HAP-1 (cell line): Measurements from ENCODE around the gene TMEM235.
"Not testable (repeated sequence)": the region's sequence is repeated elsewhere in the genome, so short reads cannot be mapped to it uniquely, and the experiment has no call there.

Source experiments
- DNase-seq, 2 experiments: peaks; one replicate each; pipeline ENCODE4 v3.0.0-alpha.2; 2016 to 2020; ENCODE audit warnings: low spot score in 2 of 2
- H3K27me3 ChIP-seq: fragments of 250-450 bp; sonication (Bioruptor Pico); 2 replicates; pipeline ENCODE4 v1.5.1; 2020; ENCODE audit warnings: low read depth, mild to moderate bottlenecking, moderate library complexity
- H3K36me3 ChIP-seq: fragments of 250-450 bp; sonication (Bioruptor Pico); replicated peaks from 2 replicates; pipeline ENCODE4 v1.5.1; 2020; ENCODE audit warnings: mild to moderate bottlenecking
- H3K4me1 ChIP-seq: fragments of 250-450 bp; sonication (Bioruptor Pico); 2 replicates; pipeline ENCODE4 v1.5.1; 2020; ENCODE audit warnings: mild to moderate bottlenecking
- H3K4me3 ChIP-seq: fragments of 250-450 bp; sonication (Bioruptor Pico); 2 replicates; pipeline ENCODE4 v1.5.1; 2020; ENCODE audit warnings: mild to moderate bottlenecking, moderate library complexity
- H3K9me3 ChIP-seq: fragments of 250-450 bp; sonication (Bioruptor Pico); 2 replicates; pipeline ENCODE4 v1.5.1; 2020; ENCODE audit warnings: mild to moderate bottlenecking, moderate library complexity
- in situ Hi-C: fragments of 300-500 bp; cut with MboI; formaldehyde crosslinking; loops from 3 replicates; pipeline ENCODE4 v1.14.3; 2020; ENCODE audit warnings: low sequenced_read_pairs, inconsistent platforms, mixed read lengths

Gene TMEM235

DNA sequence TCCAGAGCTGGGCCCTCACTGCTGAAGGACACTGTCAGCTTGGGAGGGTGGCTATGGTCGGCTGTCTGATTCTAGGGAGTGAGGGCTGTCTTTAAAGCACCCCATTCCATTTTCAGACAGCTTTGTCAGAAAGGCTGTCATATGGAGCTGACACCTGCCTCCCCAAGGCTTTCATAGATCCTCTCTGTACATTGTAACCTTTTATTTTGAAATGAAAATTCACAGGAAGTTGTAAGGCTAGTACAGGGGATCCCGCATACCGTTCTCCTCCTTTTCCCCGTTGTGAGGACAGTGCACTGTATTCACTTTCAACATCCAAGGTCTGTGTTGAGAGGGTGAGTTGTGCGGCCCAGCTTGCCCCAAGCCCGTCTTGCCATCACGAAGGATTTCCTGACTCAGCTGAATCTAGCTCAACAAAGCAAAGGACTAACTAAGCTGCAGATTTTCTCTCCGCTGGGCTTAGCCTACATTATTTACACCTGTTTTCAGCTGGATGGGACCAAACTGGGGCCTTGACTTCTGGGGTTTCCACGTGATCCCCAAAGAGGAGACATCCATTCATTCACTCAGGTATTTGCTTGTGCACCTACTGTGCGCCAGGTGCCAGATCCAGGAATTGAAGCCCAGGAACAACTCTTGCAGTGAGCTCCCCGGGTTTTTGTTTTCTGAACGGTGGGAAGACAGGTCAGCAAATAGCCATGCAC, 5.2 kb upstream of the TMEM235 start:
- Histone ChIP-seq H3K4me1 (no peaks in the 10 kb centered on the region), H3K36me3 (peaks cover 37% of the 10 kb centered on the region), H3K9me3 (no peaks in the 10 kb centered on the region), H3K4me3 (no peak overlapping the region), H3K27me3 (peaks cover 16% of the 10 kb centered on the region)
- no peak for DNase-seq
- in situ Hi-C loops = no loop called here

GRCh38 chr17:78226759-78227454, 4.5 kb upstream of the TMEM235 start:
- no peaks in the 10 kb centered on the region for H3K4me1 ChIP-seq
- H3K4me3 ChIP-seq = no peak overlapping the region
- peaks cover 30% of the 10 kb centered on the region for H3K36me3 ChIP-seq
- in situ Hi-C loops = no loop called here
- H3K9me3 ChIP-seq = no peaks in the 10 kb centered on the region
- H3K27me3 ChIP-seq = peaks cover 20% of the 10 kb centered on the region
- peak in 1 of 2 experiments; percentile 25 for DNase-seq

- Histone ChIP-seq H3K4me3 (no peak overlapping the region), H3K4me1 (no peaks in the 10 kb centered on the region), H3K27me3 (peaks cover 26% of the 10 kb centered on the region), H3K36me3 (peaks cover 27% of the 10 kb centered on the region), H3K9me3 (no peaks in the 10 kb centered on the region)
- DNase-seq = no peak
- in situ Hi-C loops = no loop called here
These were observed 3.9 kb upstream of the TMEM235 start for GRCh38 chr17:78227455-78227916.

DNA sequence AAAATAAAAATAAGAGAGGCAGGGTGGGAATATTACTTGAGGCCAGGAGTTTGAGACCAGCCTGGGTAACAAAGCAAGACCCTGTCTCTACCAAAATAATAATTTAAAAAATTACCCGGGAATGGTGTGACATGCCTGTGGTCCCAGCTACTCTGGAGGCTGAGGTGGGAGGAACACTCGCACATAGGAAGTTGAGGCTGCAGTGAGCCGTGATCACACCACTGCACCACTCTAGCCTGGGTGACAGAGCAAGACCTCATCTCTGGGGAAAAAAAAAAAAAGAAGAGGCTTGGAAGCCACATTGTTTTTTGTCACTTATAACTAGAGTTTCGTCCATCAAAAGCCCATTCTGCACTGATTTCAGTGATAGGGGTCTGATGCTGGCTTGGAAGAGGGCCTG, 3.3 kb upstream of the TMEM235 start:
- H3K27me3 ChIP-seq = peaks cover 28% of the 10 kb centered on the region
- in situ Hi-C loops = no loop called here
- DNase-seq = no peak

GRCh38 chr17:78230252-78230962, 1.0 kb upstream of the TMEM235 start:
- Histone ChIP-seq H3K9me3 (no peaks in the 10 kb centered on the region), H3K27me3 (peaks cover 28% of the 10 kb centered on the region), H3K4me3 (no peak overlapping the region), H3K36me3 (no peaks in the 10 kb centered on the region; the same call in 1 of the 2 replicates), H3K4me1 (no peaks in the 10 kb centered on the region)
- in situ Hi-C loops = no loop called here
- DNase-seq = no peak

More for the DNA sequence above, 3.3 kb upstream of the TMEM235 start:
- Histone ChIP-seq H3K9me3 (no peaks in the 10 kb centered on the region), H3K36me3 (peaks cover 20% of the 10 kb centered on the region), H3K4me3 (no peak overlapping the region), H3K4me1 (no peaks in the 10 kb centered on the region)

DNA sequence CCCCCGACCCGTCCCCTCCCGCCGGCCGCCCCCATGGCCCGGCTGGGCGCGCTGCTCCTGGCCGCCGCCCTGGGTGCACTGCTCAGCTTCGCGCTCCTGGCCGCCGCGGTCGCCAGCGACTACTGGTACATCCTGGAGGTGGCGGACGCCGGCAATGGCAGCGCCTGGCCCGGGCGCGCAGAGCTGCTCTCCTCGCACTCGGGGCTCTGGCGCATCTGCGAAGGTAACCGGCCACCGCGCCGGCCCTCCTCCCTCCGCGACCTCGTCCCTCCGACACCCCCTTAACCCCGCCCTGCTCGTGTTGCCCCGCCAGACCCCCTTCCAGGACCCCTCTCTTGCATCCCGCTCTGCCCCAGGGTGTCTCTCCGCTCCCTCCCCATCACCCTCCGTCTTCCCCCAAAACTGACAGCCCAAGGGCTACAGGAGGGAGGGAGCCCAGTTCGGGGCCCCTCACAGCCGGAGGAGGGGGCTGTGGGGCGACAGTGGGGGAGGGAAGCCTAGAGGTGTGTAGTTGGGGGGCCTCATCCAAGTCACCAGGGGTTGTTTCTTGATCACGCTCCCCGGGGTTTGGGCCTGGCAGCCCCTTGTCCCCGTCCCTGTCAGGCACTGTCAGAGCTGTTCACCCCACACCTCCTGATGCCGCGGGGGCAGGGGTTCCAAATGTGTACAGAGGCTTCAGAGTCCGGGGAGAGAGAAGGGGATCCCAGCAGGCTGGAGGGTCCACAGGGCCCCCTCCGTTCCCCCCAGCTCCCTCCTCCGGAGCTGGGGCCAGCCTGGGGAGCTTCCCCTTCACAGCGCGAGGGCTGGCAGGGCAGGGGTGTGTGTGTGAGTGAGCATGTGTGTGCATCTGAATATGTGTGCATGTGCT, 794 bp downstream of the TMEM235 start:
- H3K4me3 ChIP-seq = no peak overlapping the region
- no peak for DNase-seq
- no peaks in the 10 kb centered on the region for H3K4me1 ChIP-seq
- peaks cover 25% of the 10 kb centered on the region for H3K27me3 ChIP-seq
- H3K9me3 ChIP-seq = no peaks in the 10 kb centered on the region
- in situ Hi-C loops = no loop called here
- H3K36me3 ChIP-seq = no peaks in the 10 kb centered on the region

DNA sequence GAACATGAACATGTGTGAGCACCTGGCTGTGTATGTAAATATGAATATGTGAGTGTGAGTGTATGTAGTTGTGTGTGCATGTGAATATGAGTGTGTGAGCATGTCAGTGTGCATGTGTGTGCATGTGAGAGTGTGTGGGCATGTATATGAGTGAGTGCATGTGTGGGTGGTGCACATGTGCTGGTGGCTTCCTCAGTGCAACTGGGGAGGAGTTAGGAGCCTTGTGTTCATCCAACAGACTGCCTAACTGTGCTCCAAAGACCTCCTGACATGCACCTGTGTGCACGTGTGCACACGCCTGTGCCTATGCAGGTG, 1.4 kb downstream of the TMEM235 start:
- in situ Hi-C loops = no loop called here
- H3K4me3 ChIP-seq = no peak overlapping the region
- H3K9me3 ChIP-seq = no peaks in the 10 kb centered on the region
- H3K27me3 ChIP-seq = peaks cover 22% of the 10 kb centered on the region
- no peaks in the 10 kb centered on the region for H3K4me1 ChIP-seq
- no peaks in the 10 kb centered on the region for H3K36me3 ChIP-seq
- DNase-seq = no peak

GRCh38 chr17:78233678-78234077, 2.2 kb downstream of the TMEM235 start:
- DNase-seq = no peak
- in situ Hi-C loops = no loop called here
- Histone ChIP-seq H3K27me3 (peaks cover 22% of the 10 kb centered on the region), H3K36me3 (no peaks in the 10 kb centered on the region), H3K4me3 (no peak overlapping the region), H3K9me3 (no peaks in the 10 kb centered on the region), H3K4me1 (no peaks in the 10 kb centered on the region)

DNA sequence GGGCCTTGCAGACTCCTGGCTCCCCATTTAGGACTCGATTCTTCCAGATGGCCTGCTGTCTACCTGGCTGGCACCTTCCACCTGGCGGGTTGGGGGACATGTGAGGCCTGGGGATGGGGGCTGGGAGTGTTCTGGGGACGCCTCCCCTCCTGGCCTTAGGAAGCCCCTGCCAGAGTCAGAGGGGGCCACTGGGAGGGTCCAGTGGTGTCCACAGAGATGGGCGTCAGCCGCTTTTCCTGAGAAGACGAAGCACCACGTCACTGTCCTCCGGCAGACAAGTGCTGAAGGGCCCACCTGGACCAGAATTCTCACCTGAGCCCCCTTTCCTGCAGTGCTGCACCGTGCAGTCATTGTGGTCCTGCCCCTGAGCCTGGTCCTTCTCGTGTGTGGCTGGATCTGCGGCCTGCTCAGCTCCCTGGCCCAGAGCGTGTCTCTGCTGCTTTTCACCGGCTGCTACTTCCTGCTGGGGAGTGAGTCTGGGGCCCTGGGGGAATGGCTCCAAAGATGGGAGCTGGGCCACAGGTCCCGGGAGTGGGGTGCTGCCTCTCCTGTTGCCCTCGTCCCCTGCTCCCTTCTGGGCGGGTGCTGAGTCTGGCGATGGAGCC, 2.9 kb downstream of the TMEM235 start:
- Histone ChIP-seq H3K4me3 (no peak overlapping the region), H3K27me3 (peaks cover 22% of the 10 kb centered on the region), H3K9me3 (no peaks in the 10 kb centered on the region), H3K4me1 (no peaks in the 10 kb centered on the region), H3K36me3 (no peaks in the 10 kb centered on the region)
- DNase-seq = no peak
- in situ Hi-C loops = no loop called here

DNA sequence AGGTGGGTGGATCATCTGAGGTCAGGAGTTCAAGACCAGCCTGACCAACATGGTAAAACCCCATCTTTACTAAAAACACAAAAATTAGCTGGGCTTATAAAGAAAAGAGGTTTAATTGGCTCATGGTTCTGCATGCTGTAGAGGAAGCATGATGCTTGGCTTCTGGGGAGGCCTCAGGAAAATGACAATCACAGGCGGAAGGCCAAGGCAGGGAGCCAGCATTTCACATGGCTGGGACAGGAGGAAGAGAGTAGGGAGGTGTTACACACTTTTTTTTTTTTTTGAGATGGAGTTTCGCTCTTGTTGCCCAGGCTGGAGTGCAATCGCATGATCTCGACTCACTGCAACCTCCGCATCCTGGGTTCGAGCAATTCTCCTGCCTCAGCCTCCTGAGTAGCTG, 3.6 kb downstream of the TMEM235 start:
- in situ Hi-C loops, H3K4me1 ChIP-seq: not testable (repeated sequence)

GRCh38 chr17:78235885-78236284, 4.5 kb downstream of the TMEM235 start:
- Histone ChIP-seq H3K27me3 (peaks cover 15% of the 10 kb centered on the region), H3K4me3 (no peak overlapping the region), H3K9me3 (no peaks in the 10 kb centered on the region), H3K36me3 (no peaks in the 10 kb centered on the region), H3K4me1 (no peaks in the 10 kb centered on the region)
- DNase-seq = no peak
- in situ Hi-C loops = no loop called here

More for the DNA sequence above, 3.6 kb downstream of the TMEM235 start:
- not testable (repeated sequence) for DNase-seq, H3K4me3 ChIP-seq, H3K36me3 ChIP-seq, H3K9me3 ChIP-seq
- peaks cover 22% of the 10 kb centered on the region for H3K27me3 ChIP-seq

- H3K27me3 ChIP-seq = peaks cover 9% of the 10 kb centered on the region
- in situ Hi-C loops = no loop called here
- no peaks in the 10 kb centered on the region for H3K36me3 ChIP-seq
- H3K9me3 ChIP-seq = no peaks in the 10 kb centered on the region
- DNase-seq = no peak
- no peaks in the 10 kb centered on the region for H3K4me1 ChIP-seq
- H3K4me3 ChIP-seq = no peak overlapping the region
These were observed 5.1 kb downstream of the TMEM235 start for GRCh38 chr17:78236362-78237127.
